ENCODE results near the gene BTBD2. TPM values are rescaled to one million over a fixed set of nuclear protein-coding genes. Genes with fewer than 3 reads are reported as not detected.

BTBD2 gene
- total and polyA plus RNA-seq, 2 of the 13 experiments (the other 11 are each of a cell fraction or from before 2014, with no cell fraction given) = 28.1 to 45.3 TPM

GRCh38 chr19:2059422-2060201, 44.1 kb upstream of the BTBD2 start (continued):
- TF ChIP-seq, protein P1, sequence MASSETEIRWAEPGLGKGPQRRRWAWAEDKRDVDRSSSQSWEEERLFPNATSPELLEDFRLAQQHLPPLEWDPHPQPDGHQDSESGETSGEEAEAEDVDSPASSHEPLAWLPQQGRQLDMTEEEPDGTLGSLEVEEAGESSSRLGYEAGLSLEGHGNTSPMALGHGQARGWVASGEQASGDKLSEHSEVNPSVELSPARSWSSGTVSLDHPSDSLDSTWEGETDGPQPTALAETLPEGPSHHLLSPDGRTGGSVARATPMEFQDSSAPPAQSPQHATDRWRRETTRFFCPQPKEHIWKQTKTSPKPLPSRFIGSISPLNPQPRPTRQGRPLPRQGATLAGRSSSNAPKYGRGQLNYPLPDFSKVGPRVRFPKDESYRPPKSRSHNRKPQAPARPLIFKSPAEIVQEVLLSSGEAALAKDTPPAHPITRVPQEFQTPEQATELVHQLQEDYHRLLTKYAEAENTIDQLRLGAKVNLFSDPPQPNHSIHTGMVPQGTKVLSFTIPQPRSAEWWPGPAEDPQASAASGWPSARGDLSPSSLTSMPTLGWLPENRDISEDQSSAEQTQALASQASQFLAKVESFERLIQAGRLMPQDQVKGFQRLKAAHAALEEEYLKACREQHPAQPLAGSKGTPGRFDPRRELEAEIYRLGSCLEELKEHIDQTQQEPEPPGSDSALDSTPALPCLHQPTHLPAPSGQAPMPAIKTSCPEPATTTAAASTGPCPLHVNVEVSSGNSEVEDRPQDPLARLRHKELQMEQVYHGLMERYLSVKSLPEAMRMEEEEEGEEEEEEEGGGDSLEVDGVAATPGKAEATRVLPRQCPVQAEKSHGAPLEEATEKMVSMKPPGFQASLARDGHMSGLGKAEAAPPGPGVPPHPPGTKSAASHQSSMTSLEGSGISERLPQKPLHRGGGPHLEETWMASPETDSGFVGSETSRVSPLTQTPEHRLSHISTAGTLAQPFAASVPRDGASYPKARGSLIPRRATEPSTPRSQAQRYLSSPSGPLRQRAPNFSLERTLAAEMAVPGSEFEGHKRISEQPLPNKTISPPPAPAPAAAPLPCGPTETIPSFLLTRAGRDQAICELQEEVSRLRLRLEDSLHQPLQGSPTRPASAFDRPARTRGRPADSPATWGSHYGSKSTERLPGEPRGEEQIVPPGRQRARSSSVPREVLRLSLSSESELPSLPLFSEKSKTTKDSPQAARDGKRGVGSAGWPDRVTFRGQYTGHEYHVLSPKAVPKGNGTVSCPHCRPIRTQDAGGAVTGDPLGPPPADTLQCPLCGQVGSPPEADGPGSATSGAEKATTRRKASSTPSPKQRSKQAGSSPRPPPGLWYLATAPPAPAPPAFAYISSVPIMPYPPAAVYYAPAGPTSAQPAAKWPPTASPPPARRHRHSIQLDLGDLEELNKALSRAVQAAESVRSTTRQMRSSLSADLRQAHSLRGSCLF (CRISPR knock-in tag; IDR thresholded peaks at IDR 0.05; ENCODE audit: borderline replicate concordance) = no peak
- TF ChIP-seq, protein P2, sequence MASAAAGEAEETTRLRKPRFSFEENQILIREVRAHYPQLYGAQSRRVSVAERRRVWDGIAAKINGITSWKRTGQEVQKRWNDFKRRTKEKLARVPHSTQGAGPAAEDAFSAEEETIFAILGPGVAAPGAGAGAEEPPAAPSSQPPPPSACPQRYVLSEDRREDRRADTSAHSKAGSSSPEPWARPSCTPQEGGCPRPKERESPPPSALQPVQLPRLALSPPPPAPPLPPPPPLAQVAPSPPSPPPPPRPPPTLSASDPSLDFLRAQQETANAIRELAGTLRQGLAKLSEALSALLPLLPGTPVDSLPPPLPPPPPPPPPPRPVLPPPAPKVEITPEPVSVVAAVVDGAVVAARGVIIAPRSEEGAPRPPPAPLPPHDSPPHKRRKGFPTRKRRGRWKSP (CRISPR knock-in tag; IDR thresholded peaks at IDR 0.05) = no peak
- TF ChIP-seq TRIM22 (IDR thresholded peaks at IDR 0.05) (no peak), HOMEZ (CRISPR knock-in tag; IDR thresholded peaks at IDR 0.05; ENCODE audit: low read depth) (peak; percentile 19; the same call in 1 of the 2 replicates), ZNF792 (CRISPR knock-in tag; IDR thresholded peaks at IDR 0.05) (no peak), ZNF740 (CRISPR knock-in tag; IDR thresholded peaks at IDR 0.05) (no peak)
- TF ChIP-seq, protein P3, sequence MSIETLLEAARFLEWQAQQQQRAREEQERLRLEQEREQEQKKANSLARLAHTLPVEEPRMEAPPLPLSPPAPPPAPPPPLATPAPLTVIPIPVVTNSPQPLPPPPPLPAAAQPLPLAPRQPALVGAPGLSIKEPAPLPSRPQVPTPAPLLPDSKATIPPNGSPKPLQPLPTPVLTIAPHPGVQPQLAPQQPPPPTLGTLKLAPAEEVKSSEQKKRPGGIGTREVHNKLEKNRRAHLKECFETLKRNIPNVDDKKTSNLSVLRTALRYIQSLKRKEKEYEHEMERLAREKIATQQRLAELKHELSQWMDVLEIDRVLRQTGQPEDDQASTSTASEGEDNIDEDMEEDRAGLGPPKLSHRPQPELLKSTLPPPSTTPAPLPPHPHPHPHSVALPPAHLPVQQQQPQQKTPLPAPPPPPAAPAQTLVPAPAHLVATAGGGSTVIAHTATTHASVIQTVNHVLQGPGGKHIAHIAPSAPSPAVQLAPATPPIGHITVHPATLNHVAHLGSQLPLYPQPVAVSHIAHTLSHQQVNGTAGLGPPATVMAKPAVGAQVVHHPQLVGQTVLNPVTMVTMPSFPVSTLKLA (IDR thresholded peaks at IDR 0.05) = no peak
- TF ChIP-seq, protein P4, sequence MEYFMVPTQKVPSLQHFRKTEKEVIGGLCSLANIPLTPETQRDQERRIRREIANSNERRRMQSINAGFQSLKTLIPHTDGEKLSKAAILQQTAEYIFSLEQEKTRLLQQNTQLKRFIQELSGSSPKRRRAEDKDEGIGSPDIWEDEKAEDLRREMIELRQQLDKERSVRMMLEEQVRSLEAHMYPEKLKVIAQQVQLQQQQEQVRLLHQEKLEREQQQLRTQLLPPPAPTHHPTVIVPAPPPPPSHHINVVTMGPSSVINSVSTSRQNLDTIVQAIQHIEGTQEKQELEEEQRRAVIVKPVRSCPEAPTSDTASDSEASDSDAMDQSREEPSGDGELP (IDR thresholded peaks at IDR 0.05; ENCODE audit: borderline replicate concordance, low read depth) = peak; percentile 97
- TF ChIP-seq, protein P5, sequence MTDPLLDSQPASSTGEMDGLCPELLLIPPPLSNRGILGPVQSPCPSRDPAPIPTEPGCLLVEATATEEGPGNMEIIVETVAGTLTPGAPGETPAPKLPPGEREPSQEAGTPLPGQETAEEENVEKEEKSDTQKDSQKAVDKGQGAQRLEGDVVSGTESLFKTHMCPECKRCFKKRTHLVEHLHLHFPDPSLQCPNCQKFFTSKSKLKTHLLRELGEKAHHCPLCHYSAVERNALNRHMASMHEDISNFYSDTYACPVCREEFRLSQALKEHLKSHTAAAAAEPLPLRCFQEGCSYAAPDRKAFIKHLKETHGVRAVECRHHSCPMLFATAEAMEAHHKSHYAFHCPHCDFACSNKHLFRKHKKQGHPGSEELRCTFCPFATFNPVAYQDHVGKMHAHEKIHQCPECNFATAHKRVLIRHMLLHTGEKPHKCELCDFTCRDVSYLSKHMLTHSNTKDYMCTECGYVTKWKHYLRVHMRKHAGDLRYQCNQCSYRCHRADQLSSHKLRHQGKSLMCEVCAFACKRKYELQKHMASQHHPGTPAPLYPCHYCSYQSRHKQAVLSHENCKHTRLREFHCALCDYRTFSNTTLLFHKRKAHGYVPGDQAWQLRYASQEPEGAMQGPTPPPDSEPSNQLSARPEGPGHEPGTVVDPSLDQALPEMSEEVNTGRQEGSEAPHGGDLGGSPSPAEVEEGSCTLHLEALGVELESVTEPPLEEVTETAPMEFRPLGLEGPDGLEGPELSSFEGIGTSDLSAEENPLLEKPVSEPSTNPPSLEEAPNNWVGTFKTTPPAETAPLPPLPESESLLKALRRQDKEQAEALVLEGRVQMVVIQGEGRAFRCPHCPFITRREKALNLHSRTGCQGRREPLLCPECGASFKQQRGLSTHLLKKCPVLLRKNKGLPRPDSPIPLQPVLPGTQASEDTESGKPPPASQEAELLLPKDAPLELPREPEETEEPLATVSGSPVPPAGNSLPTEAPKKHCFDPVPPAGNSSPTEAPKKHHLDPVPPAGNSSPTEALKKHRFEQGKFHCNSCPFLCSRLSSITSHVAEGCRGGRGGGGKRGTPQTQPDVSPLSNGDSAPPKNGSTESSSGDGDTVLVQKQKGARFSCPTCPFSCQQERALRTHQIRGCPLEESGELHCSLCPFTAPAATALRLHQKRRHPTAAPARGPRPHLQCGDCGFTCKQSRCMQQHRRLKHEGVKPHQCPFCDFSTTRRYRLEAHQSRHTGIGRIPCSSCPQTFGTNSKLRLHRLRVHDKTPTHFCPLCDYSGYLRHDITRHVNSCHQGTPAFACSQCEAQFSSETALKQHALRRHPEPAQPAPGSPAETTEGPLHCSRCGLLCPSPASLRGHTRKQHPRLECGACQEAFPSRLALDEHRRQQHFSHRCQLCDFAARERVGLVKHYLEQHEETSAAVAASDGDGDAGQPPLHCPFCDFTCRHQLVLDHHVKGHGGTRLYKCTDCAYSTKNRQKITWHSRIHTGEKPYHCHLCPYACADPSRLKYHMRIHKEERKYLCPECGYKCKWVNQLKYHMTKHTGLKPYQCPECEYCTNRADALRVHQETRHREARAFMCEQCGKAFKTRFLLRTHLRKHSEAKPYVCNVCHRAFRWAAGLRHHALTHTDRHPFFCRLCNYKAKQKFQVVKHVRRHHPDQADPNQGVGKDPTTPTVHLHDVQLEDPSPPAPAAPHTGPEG (CRISPR knock-in tag; IDR thresholded peaks at IDR 0.05) = no peak

All from HepG2 (cell line).